ENCODE data around the gene CFHR1.

- TF ChIP-seq CTCF (IDR thresholded peaks at IDR 0.05) (no peak), POLR2A (IDR thresholded peaks at IDR 0.05) (no peak)
Measured at GRCh38 chr1:196797891-196798290, 21.6 kb upstream of the CFHR1 start.
